Erythroblast (primary cell): Measurements from ENCODE around the gene TMEM50B.

Source experiments
- GATA1 ChIP-seq: IDR thresholded peaks from 2 replicates; pipeline ENCODE4 v1.6.1; 2011; ENCODE audit warnings: low read depth, mild to moderate bottlenecking, control low read depth, low read length, moderate library complexity
- POLR2A ChIP-seq: IDR thresholded peaks from 2 replicates; pipeline ENCODE4 v1.6.1; 2011; ENCODE audit warnings: mild to moderate bottlenecking, low read length

DNA sequence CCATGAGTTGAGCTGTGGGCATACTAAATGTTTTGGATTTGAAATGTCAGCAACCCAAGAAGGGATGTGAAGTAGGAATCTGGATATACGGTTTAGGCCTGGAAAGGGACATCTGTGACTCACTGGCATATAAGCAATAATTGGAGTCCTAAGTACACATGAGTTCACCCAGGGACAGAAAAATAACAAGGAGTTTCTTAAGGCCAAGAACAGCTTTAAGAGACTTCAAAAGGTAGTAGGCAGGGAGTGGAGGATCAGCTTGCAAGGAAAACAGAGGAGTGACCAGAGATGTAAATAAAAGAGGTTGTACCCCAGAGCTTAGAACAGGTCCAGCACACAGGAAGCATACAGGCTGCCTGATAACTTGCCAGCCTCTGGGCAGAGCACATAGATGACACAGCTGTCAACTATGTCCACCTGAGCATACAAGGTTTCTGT lies 28.1 kb downstream of the TMEM50B start:
- TF ChIP-seq POLR2A = no peak
- TF ChIP-seq GATA1 = no peak
